Thymus (tissue), 14 donors: Measurements from ENCODE around the gene MYL3. TPM values are rescaled to one million over a fixed set of nuclear protein-coding genes. Genes with fewer than 3 reads are reported as not detected.
A peak's percentile ranks its signal among the peaks of the same experiment; 100 is the strongest.
"Not testable (repeated sequence)": the region's sequence is repeated elsewhere in the genome, so short reads cannot be mapped to it uniquely, and the experiment has no call there.

Experiments
- DNase-seq, 9 donors: peaks; one replicate each; pipeline ENCODE4 v3.0.0-alpha.2; 2013; ENCODE audit warnings: low spot score in 9 of 9, low read depth in 6 of 9, missing footprints in 1 of 9
- H3K27ac ChIP-seq, 2 donors: one replicate each; pipeline ENCODE4 v1.5.1; 2013; ENCODE audit warnings: control low read depth in 1 of 2, low read depth in 1 of 2, low read length in 1 of 2, mild to moderate bottlenecking in 1 of 2, moderate library complexity in 1 of 2
- H3K27me3 ChIP-seq, 2 donors: one replicate each; pipeline ENCODE4 v1.5.1; 2013; ENCODE audit warnings: low read length in 1 of 2; ENCODE audit not compliant: control insufficient read depth in 2 of 2, insufficient read depth in 1 of 2
- H3K36me3 ChIP-seq, 2 donors: one replicate each; pipeline ENCODE4 v1.5.1; 2013; ENCODE audit warnings: low read length in 1 of 2, mild to moderate bottlenecking in 1 of 2, moderate library complexity in 1 of 2; ENCODE audit not compliant: control insufficient read depth in 2 of 2, insufficient read depth in 2 of 2
- H3K4me1 ChIP-seq, 2 donors: one replicate each; pipeline ENCODE4 v1.5.1; 2013; ENCODE audit warnings: low read length in 2 of 2; ENCODE audit not compliant: control insufficient read depth in 2 of 2, insufficient read depth in 2 of 2
- H3K4me3 ChIP-seq, 2 donors: one replicate each; pipeline ENCODE4 v1.5.1; 2013; ENCODE audit warnings: low read length in 2 of 2, control low read depth in 1 of 2, mild to moderate bottlenecking in 1 of 2
- H3K9me3 ChIP-seq, 2 donors: one replicate each; pipeline ENCODE4 v1.5.1; 2013; ENCODE audit warnings: low read length in 1 of 2, mild to moderate bottlenecking in 1 of 2; ENCODE audit not compliant: control insufficient read depth in 2 of 2, insufficient read depth in 1 of 2
- WGBS: extraction: QIAGEN DNeasy Blood & Tissue Kit; methylation state at CpG from one replicate; pipeline ENCODE4 v1.1.7; 2013; 5-methylcytosine and 5-hydroxymethylcytosine counted together
- long read RNA-seq, 10 donors: transcript quantifications; one replicate each; lab custom pipeline, GENCODE V29; 2026
- polyA plus RNA-seq: library from polyadenylated mRNA; stranded (reverse); fragments of 200-250 nt; gene quantifications from one replicate; pipeline ENCODE4 v1.2.3, GENCODE V29; 2013
- total RNA-seq: library from RNA; stranded (reverse); fragments of 120-200 nt; gene quantifications from one replicate; pipeline ENCODE4 v1.2.4, GENCODE V29; 2013
- donor health status: healthy.

Gene MYL3
- total RNA-seq = 0.19 TPM
- polyA plus RNA-seq = 0.50 TPM
- long read RNA-seq, donor 1 = 0 reads
- long read RNA-seq, donor 2, partial matches to known transcripts = 0 of 1 reads
- long read RNA-seq, donor 2, other reads (novel, unspliced or antisense) = 0 of 1 reads
- long read RNA-seq, donor 3 = 0 reads
- long read RNA-seq, donor 4 = 0 reads
- long read RNA-seq, donor 5, partial matches to known transcripts = 0 of 2 reads
- long read RNA-seq, donor 5, other reads (novel, unspliced or antisense) = 0 of 2 reads
- long read RNA-seq, donor 6 = 0 reads
- long read RNA-seq, donor 7 = 0 reads
- long read RNA-seq, donor 8, partial matches to known transcripts = 0 of 1 reads
- long read RNA-seq, donor 8, other reads (novel, unspliced or antisense) = 0 of 1 reads
- long read RNA-seq, donor 9 = 0 reads
- long read RNA-seq, donor 10 = 0 reads

GRCh38 chr3:46863261-46863782 is at the start of gene MYL3:
Gene MYL3 (minus strand): TSS chr3:46863444. CDS start chr3:46863390, 54 bp downstream.
- Histone ChIP-seq H3K9me3 (peaks cover 0 to 4% of the 10 kb centered on the region in 2 donors), H3K4me3 (no peak within 1 kb of the TSS), H3K36me3 (no peaks in the 10 kb centered on the region), H3K4me1 (no peaks in the 10 kb centered on the region), H3K27me3 (peaks cover 0 to 11% of the 10 kb centered on the region in 2 donors), H3K27ac (no peak within 1 kb of the TSS)
- DNase-seq = no peak
- 95% methylated on average over 7 of the region's 7 CpGs for WGBS

- Histone ChIP-seq H3K4me3 (no peak overlapping the region), H3K27me3 (peaks cover 0 to 2% of the 10 kb centered on the region in 2 donors), H3K4me1 (peaks cover 3 to 13% of the 10 kb centered on the region in 2 donors), H3K27ac (no peak overlapping the region), H3K36me3 (peaks cover 15% of the 10 kb centered on the region in 2 donors), H3K9me3 (peaks cover 0 to 2% of the 10 kb centered on the region in 2 donors)
- DNase-seq = no peak
- 96% methylated on average over 3 of the region's 3 CpGs for WGBS
These were observed 49.7 kb upstream of the MYL3 start for GRCh38 chr3:46912986-46913385.

GRCh38 chr3:46910914-46911313 is 47.7 kb upstream of the MYL3 start:
- H3K27me3 ChIP-seq, DNase-seq, H3K36me3 ChIP-seq, H3K4me3 ChIP-seq, H3K27ac ChIP-seq, H3K9me3 ChIP-seq: not testable (repeated sequence)
- 97% methylated on average over 10 of the region's 10 CpGs for WGBS
- H3K4me1 ChIP-seq = peaks cover 3 to 13% of the 10 kb centered on the region in 2 donors

- Histone ChIP-seq H3K4me1 (peaks cover 3 to 13% of the 10 kb centered on the region in 2 donors), H3K9me3 (peaks cover 0 to 2% of the 10 kb centered on the region in 2 donors), H3K4me3 (no peak overlapping the region), H3K27me3 (peaks cover 0 to 2% of the 10 kb centered on the region in 2 donors), H3K36me3 (peaks cover under 1 to 3% of the 10 kb centered on the region in 2 donors), H3K27ac (no peak overlapping the region)
- 90% methylated on average over 6 of the region's 6 CpGs for WGBS
- no peak for DNase-seq
These were observed 47.0 kb upstream of the MYL3 start for GRCh38 chr3:46910166-46910760.

- WGBS = 30% methylated on average over 18 of the region's 18 CpGs
- Histone ChIP-seq H3K27me3 (peaks cover 0 to 2% of the 10 kb centered on the region in 2 donors), H3K4me1 (peaks cover 3 to 13% of the 10 kb centered on the region in 2 donors), H3K4me3 (no peak overlapping the region), H3K9me3 (peaks cover 0 to 2% of the 10 kb centered on the region in 2 donors), H3K27ac (no peak overlapping the region), H3K36me3 (no peaks in the 10 kb centered on the region)
- DNase-seq = peak; percentile 31 to 83 (median 62)
These were observed 46.4 kb upstream of the MYL3 start for GRCh38 chr3:46909535-46910161.

GRCh38 chr3:46908986-46909534 is 45.8 kb upstream of the MYL3 start:
- Histone ChIP-seq H3K4me3 (no peak overlapping the region), H3K27me3 (peaks cover 0 to 2% of the 10 kb centered on the region in 2 donors), H3K4me1 (peaks cover 3 to 13% of the 10 kb centered on the region in 2 donors), H3K27ac (no peak overlapping the region), H3K9me3 (peaks cover 0 to 2% of the 10 kb centered on the region in 2 donors), H3K36me3 (no peaks in the 10 kb centered on the region)
- 86% methylated on average over 8 of the region's 8 CpGs for WGBS
- no peak for DNase-seq

- Histone ChIP-seq H3K27me3 (peaks cover 0 to 2% of the 10 kb centered on the region in 2 donors), H3K27ac (no peak overlapping the region), H3K36me3 (no peaks in the 10 kb centered on the region), H3K4me3 (no peak overlapping the region), H3K9me3 (peaks cover 0 to 2% of the 10 kb centered on the region in 2 donors), H3K4me1 (peaks cover 3 to 10% of the 10 kb centered on the region in 2 donors)
- WGBS = 95% methylated on average over 24 of the region's 24 CpGs
- no peak for DNase-seq
These were observed 45.2 kb upstream of the MYL3 start for GRCh38 chr3:46908294-46908985.

GRCh38 chr3:46907960-46908293 is 44.7 kb upstream of the MYL3 start:
- DNase-seq = no peak
- Histone ChIP-seq H3K4me3 (no peak overlapping the region), H3K27ac (no peak overlapping the region), H3K4me1 (peaks cover 3 to 10% of the 10 kb centered on the region in 2 donors), H3K36me3 (no peaks in the 10 kb centered on the region), H3K27me3 (peaks cover 0 to 2% of the 10 kb centered on the region in 2 donors), H3K9me3 (peaks cover 0 to 2% of the 10 kb centered on the region in 2 donors)
- WGBS = 83% methylated on average over 1 of the region's 1 CpG
